Kidney (tissue), 14 donors: ENCODE measurements around the gene MAPK10. TPM values are rescaled to one million over a fixed set of nuclear protein-coding genes. Genes with fewer than 3 reads are reported as not detected.

Experiments used
- DNase-seq, 5 donors: peaks; one replicate each; pipeline ENCODE4 v3.0.0-alpha.2; 2013 to 2020
- FAIRE-seq: peaks from 2 replicates; lab custom pipeline; 2012; peaks lifted over from hg19 to GRCh38; lab: Jason Lieb, UNC
- H3K27ac ChIP-seq, 2 donors: one replicate each; pipeline ENCODE4 v1.7.0; 2013; ENCODE audit warnings: low read depth in 2 of 2, low read length in 2 of 2, inconsistent platforms in 1 of 2
- H3K27me3 ChIP-seq: one replicate; pipeline ENCODE4 v1.7.1; 2013; ENCODE audit warnings: low read length, inconsistent platforms; ENCODE audit not compliant: control insufficient read depth, insufficient read depth
- H3K36me3 ChIP-seq, 3 donors: one replicate each; pipeline versions ENCODE4 v1.7.0 to v1.7.1; 2013; ENCODE audit warnings: low read length in 3 of 3, control low read depth in 1 of 3, inconsistent platforms in 1 of 3; ENCODE audit not compliant: insufficient read depth in 3 of 3, control insufficient read depth in 2 of 3
- H3K4me1 ChIP-seq, 3 donors: one replicate each; pipeline versions ENCODE4 v1.7.0 to v1.7.1; 2013; ENCODE audit warnings: low read length in 3 of 3, inconsistent platforms in 1 of 3, low read depth in 1 of 3; ENCODE audit not compliant: control insufficient read depth in 2 of 3, insufficient read depth in 2 of 3
- H3K4me3 ChIP-seq, 3 donors: one replicate each; pipeline versions ENCODE4 v1.7.0 to v1.8.1; 2013; ENCODE audit warnings: low read length in 3 of 3, control low read depth in 1 of 3, inconsistent platforms in 1 of 3
- H3K9ac ChIP-seq, 3 donors: one replicate each; pipeline versions ENCODE4 v1.7.0 to v1.7.1; 2013; ENCODE audit warnings: low read length in 3 of 3, control low read depth in 1 of 3, inconsistent platforms in 1 of 3
- H3K9me3 ChIP-seq, 3 donors: one replicate each; pipeline versions ENCODE4 v1.7.0 to v1.7.1; 2013; ENCODE audit warnings: low read length in 3 of 3, control low read depth in 1 of 3, inconsistent platforms in 1 of 3; ENCODE audit not compliant: control insufficient read depth in 2 of 3, insufficient read depth in 1 of 3
- intact Hi-C: fragments of 100-400 bp; cut with DNase I; formaldehyde crosslinking; loops from one replicate; pipeline ENCODE4 v1.11.1; 2022
- polyA plus RNA-seq: library from polyadenylated mRNA; stranded (reverse); fragments of 350-450 nt; fragmentation: Illumina TruSeq; extraction: RNeasy Lipid Tissue Mini Kit (QIAGEN cat#74804); gene quantifications from one replicate; pipeline ENCODE4 v1.2.3, GENCODE V29; 2014; ENCODE audit warnings: low read depth, low replicate concordance; ENCODE audit not compliant: insufficient read depth
- total RNA-seq: library from RNA; stranded (reverse); fragmentation: NEBNext Ultra II Directional; extraction: Animal tissue kit (Norgen Biotek cat#: 25700); gene quantifications from one replicate; pipeline ENCODE4 v1.2.1, GENCODE V29; 2021
- TF ChIP-seq, protein P1 (sequence below): IDR thresholded peaks from 3 replicates; pipeline ENCODE4 v1.5.1; 2012; ENCODE audit warnings: mild to moderate bottlenecking, moderate library complexity, borderline replicate concordance; ENCODE audit not compliant: insufficient read depth; ENCODE audit errors: extremely low read depth
- donor health status: control.
- donor health status: control.
- donor health status: control.
- donor health status: control.
- donor health status: control.
- donor health status: DM: yes; HTN: yes; CAD: no.
- donor health status: Normal renal cell carcinoma (clear cell type).

Gene MAPK10
- total and polyA plus RNA-seq, 2 donors from 2014 or later: 27.6 to 54.5 TPM

DNA sequence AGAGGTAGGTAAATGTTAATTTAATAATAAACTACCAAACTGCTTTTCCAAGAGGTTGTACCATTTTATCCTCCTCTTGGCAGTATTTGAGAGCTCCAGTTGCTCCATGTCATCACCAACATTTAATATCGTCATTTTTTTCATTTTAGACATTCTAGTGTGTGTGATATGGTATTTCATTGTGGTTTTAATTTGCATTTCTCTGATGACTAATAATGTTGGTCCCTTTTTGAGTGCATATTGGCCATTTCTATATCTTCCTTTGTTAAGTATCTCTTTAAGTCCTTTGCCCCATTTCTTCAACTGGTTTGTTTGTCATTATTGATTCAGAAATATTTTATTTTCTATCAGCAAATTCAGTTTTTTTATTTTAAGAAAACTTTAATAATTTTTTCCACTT lies 88.8 kb downstream of the MAPK10 start:
- no peaks in the 10 kb centered on the region for H3K36me3 ChIP-seq
- DNase-seq (no peak), FAIRE-seq (no peak)
- no peak overlapping the region for H3K4me3 ChIP-seq
- H3K9me3 ChIP-seq: no peaks in the 10 kb centered on the region
- no peaks in the 10 kb centered on the region for H3K27me3 ChIP-seq
- no peak overlapping the region for H3K9ac ChIP-seq
- H3K27ac ChIP-seq: no peak overlapping the region
- TF ChIP-seq, protein P1, sequence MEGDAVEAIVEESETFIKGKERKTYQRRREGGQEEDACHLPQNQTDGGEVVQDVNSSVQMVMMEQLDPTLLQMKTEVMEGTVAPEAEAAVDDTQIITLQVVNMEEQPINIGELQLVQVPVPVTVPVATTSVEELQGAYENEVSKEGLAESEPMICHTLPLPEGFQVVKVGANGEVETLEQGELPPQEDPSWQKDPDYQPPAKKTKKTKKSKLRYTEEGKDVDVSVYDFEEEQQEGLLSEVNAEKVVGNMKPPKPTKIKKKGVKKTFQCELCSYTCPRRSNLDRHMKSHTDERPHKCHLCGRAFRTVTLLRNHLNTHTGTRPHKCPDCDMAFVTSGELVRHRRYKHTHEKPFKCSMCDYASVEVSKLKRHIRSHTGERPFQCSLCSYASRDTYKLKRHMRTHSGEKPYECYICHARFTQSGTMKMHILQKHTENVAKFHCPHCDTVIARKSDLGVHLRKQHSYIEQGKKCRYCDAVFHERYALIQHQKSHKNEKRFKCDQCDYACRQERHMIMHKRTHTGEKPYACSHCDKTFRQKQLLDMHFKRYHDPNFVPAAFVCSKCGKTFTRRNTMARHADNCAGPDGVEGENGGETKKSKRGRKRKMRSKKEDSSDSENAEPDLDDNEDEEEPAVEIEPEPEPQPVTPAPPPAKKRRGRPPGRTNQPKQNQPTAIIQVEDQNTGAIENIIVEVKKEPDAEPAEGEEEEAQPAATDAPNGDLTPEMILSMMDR: no peak
- no peaks in the 10 kb centered on the region for H3K4me1 ChIP-seq
- intact Hi-C loops: no loop called here

- DNase-seq (no peak), FAIRE-seq (no peak)
- no peak overlapping the region for H3K4me3 ChIP-seq
- no peaks in the 10 kb centered on the region for H3K27me3 ChIP-seq
- TF ChIP-seq, protein P1: no peak
- H3K9me3 ChIP-seq: no peaks in the 10 kb centered on the region
- H3K4me1 ChIP-seq: no peaks in the 10 kb centered on the region
- H3K9ac ChIP-seq: no peak overlapping the region
- intact Hi-C loops: no loop called here
- H3K27ac ChIP-seq: no peak overlapping the region
- H3K36me3 ChIP-seq: no peaks in the 10 kb centered on the region
These were observed 90.5 kb downstream of the MAPK10 start for GRCh38 chr4:86269354-86269753.

- TF ChIP-seq, protein P1: no peak
- no peak for DNase-seq
- Histone ChIP-seq H3K27ac (no peak overlapping the region), H3K27me3 (no peaks in the 10 kb centered on the region), H3K4me1 (no peaks in the 10 kb centered on the region), H3K9ac (no peak overlapping the region), H3K4me3 (no peak overlapping the region), H3K36me3 (no peaks in the 10 kb centered on the region), H3K9me3 (no peaks in the 10 kb centered on the region)
- FAIRE-seq: no peak
- intact Hi-C loops: no loop called here
These were observed 95.6 kb downstream of the MAPK10 start for GRCh38 chr4:86264241-86264640.

DNA sequence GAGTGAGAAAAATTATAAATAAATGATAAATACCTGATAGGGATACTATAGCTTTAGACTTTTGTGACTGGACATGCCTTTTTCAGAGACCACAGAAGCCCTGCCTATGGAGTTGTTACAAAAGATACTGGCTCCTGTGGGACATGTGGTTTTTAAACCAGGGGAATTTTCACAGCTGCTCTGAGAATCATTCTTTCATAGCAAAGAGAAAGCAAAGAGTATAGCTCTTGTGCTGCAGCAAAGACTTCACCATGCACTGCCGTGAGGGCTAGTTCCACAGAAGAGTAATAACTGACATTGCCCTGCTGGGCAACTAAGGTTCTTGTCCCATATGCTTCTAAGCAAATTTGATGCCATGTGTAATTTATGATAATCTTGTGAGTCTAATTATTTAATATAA lies 98.2 kb downstream of the MAPK10 start:
- H3K27me3 ChIP-seq: no peaks in the 10 kb centered on the region
- DNase-seq: no peak
- no peak overlapping the region for H3K27ac ChIP-seq
- no peak for FAIRE-seq
- no peaks in the 10 kb centered on the region for H3K9me3 ChIP-seq
- intact Hi-C loops: no loop called here
- H3K4me1 ChIP-seq: no peaks in the 10 kb centered on the region
- no peak overlapping the region for H3K9ac ChIP-seq
- no peak overlapping the region for H3K4me3 ChIP-seq
- no peaks in the 10 kb centered on the region for H3K36me3 ChIP-seq
- TF ChIP-seq, protein P1: no peak
